Globus pallidus (tissue), 1 donor: ENCODE data around the gene ZNF668.

Source experiments
- DNase-seq: peaks from one replicate; pipeline ENCODE4 v3.0.0-alpha.2; 2015; ENCODE audit warnings: low spot score

Gene ZNF668

DNA sequence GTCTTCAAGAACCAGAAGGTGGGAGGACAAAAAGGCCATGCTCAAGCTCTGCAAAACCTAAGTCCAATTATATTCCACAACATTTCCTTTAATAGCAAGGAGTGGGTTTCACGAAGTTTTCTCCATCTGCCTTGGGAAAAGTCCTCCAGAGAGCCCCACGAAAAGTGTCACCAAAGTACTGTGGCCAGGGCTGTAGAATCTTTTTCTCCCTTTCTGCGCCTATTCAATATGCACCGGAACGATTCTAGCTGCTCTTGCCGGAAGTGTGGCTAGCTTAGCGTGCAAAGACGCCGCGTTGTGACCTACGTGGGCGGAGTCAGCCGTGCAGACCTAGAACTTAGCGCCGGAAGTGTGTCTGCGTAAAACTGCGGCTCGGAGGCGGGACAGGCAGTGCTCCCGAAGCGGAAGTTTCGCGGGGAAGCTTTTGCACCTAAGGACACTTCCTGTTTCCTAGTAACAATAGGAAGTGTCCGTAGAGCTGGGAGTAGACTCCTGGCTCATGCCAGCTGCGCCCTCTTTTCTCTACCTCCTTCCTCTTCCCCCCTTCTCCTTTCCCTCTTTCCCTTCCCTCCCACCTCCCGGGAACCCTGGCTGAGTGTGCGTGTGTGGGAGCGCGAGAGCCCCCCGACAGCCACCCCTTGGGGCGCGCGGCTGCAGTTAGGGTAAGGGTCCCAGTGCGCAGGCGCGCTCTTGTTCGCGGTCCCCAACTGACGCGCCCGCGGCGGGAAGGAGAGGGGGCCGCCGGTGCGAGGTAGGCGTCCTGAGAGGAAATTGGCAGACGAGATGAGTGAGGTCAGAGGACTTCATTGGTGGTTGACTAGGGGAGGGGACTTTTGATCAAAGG lies at the start of gene ZNF668, which contains the start of gene ZNF646:
ZNF668 (minus strand) TSS at position 271 of the 844 bp plus-strand sequence. CDS start 9,781 bp downstream, outside the sequence.
ZNF646 (plus strand) TSS at position 453 of the 844 bp plus-strand sequence. CDS start 1,903 bp downstream, outside the sequence.
- DNase-seq: peak; percentile 100

DNA sequence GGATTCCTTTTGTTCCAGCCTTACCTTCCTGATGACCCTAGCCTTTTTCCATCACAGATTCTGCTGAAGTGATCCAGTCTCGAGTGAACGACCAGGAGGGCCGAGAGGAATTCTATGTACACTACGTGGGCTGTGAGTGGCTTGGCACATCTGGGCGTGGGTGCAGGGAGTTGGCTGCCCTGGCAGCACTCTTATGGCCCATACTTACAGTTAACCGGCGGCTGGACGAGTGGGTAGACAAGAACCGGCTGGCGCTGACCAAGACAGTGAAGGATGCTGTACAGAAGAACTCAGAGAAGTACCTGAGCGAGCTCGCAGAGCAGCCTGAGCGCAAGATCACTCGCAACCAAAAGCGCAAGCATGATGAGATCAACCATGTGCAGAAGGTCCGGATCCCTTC lies 46.1 kb upstream of the ZNF668 start:
- no peak for DNase-seq

DNA sequence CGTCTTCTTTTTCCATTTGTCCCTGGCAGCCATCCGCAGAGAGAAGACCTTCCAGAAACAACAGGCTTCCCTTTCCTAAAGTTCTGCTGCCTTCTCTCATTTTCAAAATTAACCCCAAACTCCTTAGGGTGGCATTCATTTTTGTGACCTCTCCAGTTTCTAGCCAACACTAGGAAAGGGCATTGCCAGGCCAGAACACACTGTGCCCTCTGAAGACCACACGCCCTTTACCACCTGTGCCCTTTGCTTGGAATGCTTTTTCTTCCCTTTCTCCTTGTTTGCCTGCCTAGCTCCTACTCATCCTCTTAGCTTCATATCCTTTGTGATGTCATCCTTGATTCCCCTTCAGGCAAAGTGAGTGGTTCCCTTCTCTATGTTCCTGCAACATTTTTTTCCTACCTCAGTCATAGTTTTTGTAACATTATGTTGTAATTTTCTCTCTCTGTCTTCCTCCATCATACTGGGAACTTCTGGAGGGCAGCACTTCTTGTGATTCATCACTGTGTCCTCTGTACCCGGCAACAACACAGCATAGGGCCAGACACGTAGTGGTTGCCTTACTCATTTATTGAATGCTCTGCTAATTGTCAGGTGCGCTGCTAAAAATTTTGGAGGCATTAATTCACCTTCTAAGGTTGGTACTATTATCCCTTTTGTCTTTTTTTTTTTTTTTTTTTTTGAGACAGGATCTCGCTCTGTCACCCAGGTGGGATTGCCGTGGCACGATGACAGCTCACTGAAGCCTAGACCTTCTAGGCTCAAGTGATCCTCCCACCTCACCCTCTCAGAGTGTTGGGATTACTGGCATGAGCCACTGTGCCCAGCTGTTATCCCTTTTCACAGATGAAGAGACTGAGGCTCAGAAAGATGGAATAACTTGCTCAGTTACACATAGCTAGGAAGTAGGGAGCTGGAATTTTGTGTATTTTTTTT lies 44.4 kb upstream of the ZNF668 start:
- no peak for DNase-seq

DNA sequence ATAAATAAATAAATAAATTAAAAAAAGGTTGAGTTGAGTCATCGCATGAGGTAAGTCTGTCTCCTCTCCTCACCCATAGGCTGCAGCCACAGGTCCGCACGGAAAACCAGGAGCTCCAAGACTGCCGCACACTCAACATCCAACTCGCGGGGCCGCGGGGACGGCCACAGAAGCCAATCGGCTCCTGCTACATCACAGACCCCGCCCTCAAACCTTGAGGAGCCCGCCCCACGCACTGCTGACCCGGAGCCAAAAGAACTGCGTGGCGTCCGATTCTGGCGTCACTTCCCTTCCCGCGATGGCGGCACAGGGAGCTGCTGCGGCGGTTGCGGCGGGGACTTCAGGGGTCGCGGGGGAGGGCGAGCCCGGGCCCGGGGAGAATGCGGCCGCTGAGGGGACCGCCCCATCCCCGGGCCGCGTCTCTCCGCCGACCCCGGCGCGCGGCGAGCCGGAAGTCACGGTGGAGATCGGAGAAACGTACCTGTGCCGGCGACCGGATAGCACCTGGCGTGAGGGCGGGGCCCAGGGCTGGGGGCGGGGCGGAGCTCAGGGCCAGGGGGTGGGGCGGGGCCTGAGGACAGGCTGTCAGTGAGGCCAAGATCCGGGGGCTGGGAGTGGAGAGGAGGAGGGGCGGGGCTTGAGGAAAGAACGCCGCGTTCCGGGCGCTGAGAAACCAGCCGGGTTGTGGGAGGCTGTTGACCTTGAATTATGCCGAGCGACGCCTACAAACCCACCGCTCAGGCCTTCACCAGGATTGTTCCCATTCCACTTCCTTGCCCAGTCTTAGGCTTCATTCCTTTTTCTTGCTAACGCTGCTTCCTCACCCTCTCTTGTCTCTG lies 43.6 kb upstream of the ZNF668 start, which contains the start of gene KAT8:
KAT8 (plus strand) TSS at position 281 of the 839 bp plus-strand sequence; CDS start at position 299, 18 bp downstream.
- peak; percentile 97 for DNase-seq

DNA sequence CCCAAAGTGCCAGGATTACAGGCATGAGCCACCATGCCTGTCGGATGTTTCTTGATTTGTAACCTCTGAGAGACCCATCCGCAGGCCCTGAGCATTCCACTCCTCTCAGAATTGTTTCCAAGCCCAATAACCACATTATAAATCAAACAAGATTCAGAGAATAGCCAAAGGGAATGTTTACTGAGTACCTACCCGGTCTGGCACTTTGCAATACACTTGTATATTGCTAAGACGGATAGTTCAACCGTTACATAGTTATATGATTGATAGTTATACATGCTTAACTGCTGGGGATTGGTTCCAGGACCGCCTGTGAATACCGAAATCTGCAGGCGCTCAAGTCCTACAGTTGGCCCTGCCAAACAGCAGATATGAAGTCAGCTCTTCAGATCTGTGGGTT lies 40.4 kb upstream of the ZNF668 start:
- DNase-seq: no peak

DNA sequence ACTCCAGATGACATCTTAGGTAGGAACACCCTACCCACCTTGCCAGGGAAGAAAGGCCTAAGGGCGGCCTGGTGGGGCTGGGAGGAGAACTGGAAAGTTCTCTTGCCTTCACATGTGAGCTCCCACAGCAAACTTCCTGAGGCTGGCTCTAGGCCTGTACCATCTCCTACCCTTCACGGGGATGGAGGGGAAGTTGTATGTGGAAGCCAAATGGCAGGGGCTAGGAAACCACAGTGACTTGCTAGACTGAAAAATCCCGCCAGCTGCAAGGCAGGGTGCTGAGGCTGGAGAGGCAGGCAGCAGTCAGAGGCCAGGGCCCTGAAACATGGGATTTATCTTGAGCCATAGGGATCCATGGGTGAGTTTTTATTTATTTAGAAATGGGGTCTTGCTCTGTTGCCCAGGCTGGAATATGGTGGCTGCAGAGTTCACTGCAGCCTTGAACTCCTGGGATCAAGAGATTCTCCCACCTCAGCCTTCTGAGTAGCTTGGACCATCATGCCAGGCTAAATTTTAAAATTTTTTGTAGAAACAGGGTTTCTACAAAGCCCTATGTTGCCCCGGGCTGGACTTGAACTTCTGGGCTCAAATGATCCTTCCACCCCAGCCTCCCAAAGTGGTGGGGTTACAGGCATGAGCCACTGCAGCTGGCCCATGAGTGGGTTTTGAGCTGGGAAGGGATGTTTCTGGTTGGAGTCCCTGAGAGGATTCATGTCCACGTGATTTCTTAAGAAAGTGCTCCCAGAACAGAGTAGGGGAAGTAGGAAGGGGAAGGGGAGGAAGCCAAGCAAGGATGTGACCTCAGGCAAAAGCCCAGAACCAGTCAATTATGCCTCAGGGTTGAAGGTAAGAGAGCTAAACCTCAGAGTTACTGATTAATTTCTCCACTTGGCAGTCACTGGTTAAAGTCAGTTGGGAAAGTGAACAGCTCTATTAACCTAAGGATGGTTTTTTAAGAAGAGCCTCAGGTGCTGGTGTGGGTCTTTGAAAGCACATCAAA lies 39.4 kb upstream of the ZNF668 start:
- peak; percentile 46 for DNase-seq

DNA sequence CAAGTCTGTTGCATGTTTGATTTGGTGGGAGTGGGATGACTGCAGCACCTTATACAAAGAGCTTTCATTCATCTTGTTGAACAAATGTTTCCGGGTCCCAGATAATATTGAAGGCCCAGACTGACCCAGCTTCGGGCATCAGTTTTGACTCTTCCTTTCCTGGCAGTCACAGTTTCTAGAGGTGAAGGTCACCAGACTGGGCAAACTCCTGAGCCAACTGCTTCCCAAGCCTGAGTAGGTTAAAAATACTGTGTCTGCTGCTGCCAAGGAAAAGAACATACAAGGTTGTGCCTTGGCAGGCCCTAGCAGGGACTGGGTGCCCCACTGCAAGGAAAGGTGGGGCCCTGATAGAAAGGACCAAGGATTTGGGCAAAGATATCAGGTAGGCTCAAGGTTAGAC lies 38.7 kb upstream of the ZNF668 start:
- DNase-seq: no peak

DNA sequence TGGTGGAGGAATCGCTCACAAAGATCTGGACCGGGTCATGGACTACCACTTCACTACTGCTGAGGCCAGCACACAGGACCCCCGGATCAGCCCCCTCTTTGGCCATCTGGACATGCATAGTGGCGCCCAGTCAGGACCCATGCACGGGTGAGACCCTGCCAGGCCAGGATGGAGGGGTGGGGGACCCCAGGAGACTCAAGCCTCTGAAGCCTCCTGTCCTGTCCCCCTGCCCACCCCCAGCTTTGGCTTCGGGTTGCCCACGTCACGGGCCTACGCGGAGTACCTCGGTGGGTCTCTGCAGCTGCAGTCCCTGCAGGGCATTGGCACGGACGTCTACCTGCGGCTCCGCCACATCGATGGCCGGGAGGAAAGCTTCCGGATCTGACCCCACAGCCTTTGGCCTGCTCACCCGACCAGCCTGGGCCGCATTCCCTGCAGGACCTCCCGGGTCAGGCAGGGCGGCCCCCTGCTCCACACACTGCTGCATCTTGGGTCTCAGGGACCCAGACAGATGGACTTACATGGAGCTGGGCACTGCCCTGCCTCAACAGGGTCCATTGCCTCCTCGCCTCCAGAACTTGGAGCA lies 37.9 kb upstream of the ZNF668 start:
- DNase-seq: no peak

DNA sequence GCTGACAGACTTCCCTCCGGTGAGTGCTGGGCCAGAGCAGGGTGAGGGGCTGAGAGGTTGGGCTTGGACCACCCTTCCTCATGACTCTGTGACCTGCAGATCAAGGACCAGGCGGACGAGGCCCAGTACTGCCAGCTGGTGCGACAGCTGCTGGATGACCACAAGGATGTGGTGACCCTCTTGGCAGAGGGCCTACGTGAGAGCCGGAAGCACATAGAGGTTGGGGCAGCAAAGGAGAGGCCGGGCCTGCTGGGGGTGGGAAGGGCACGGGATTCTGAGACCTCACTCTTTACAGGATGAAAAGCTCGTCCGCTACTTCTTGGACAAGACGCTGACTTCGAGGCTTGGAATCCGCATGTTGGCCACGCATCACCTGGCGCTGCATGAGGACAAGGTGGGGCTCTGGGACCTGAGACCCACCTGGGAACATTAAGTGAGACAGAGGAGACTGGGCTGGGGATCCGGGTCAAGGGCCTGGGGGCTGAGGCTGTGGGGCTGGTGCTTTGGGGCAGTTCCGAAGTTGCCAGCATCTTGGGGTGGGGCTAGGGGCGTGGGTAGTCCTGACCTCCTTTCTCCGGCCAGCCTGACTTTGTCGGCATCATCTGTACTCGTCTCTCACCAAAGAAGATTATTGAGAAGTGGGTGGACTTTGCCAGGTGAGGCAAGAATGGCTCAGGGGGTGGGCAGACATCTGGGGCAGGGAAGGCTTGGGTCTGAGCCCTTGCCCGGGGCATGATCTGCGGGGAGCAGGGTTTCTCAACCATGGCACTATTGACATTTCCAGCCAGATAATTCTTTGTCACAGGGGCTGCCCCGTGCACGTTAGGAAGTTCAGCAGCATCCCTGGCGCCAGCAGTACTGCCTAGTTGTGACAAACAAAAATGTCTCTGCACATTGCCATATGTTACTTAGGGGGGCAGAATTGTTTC lies 36.3 kb upstream of the ZNF668 start:
- DNase-seq: no peak

DNA sequence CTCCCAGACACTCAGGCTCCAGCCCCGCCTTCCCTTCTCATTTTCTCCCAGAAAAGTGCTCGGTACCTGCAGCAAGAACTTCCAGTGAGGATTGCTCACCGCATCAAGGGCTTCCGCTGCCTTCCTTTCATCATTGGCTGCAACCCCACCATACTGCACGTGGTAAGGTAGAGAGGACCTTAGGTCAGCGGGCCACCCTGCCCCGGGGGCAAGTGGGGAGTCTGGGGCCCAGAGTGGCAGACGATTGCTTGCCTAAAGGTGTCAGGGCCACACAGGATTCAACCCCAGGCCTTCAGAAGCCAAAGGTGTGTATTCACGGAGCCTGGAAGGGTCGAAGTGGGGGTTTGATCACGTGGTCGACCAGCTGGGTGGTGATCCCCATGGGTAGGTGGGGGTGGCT lies 35.6 kb upstream of the ZNF668 start:
- no peak for DNase-seq

DNA sequence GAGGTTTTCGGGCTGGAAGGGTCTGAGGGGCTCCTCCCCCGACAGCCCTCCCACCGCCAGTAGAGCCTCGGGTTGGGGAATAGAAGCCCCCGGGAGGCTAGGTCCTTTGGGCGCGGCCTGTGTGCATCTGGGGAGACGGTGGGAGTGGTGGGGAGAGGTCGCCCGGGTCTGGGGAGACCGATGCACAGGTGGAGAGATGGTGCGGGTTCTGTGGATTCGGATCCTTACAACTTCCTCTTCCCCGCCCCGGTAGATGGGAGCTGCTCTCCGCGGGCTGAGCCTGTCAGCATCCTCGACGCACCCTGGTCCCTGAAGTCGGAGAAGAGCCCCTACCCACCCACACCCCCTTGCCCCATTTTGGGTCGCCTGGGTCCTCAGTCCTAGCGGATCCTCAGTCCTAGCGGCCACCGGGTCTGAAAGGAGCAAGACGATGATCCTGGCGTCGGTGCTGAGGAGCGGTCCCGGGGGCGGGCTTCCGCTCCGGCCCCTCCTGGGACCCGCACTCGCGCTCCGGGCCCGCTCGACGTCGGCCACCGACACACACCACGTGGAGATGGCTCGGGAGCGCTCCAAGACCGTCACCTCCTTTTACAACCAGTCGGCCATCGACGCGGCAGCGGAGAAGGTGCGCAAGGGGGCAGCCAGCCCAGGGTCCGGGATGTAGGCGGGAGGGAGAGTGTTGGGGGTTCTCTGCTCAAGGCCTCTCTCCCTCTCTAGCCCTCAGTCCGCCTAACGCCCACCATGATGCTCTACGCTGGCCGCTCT lies 34.9 kb upstream of the ZNF668 start:
- DNase-seq: no peak

DNA sequence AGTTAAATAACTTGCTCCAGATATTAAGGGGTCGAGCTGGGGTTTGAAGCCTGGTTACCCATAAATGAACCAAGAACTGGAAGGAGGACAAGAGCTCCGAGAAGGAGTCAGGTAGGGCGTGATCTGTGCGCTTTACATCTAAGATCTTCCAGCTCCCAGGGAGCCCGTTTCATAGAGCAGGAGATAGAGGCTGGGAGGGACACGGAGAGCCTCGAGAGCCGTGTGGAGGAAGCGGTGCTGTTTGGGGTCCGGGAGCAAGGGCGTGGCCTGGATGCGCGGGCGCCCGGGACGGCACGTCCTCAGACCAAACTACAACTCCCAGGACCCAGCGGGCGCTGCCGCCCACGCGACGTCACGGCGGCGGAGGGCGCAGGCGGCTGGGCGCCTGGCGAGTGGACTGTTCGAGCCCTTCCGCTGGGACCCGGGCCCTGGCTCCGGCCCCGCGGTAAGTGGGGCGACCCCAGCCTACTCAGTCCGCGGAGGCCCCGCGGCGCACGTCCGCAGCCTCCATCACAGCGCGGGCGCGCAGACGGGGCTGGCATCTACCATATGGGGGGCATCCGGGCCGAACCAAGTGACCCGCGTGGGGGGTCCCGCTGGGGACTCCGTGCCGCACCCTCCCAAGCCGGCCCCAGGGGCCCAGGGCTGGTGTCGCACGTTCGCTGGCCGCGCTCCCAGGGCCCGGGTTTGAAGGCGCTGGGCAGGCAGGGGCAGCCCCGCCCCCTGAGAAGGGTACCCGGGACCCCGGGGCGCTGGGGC lies 34.2 kb upstream of the ZNF668 start, which contains the start of gene BCKDK:
BCKDK (plus strand) TSS at position 352 of the 759 bp plus-strand sequence. CDS start 838 bp downstream, outside the sequence.
- peak; percentile 67 for DNase-seq

DNA sequence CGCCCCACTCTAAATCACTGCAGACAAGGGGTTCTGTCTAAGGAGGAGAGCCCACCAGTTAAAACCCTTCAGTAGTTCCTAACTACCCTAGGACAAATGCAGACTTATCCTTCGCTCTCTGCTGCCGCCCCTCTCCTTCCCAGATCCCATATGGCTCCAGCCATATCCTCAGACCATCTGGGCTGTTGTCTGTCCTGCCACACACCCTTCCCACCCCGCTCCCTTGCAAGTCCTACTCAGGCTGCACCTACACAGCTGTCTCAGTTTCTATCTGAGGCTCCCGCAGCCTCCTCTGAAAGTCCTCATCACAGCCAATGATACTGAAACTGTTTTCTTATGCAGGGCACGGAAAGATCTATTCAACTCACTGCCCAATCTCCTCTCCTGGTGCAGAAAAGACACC lies 33.4 kb upstream of the ZNF668 start:
- DNase-seq: no peak

DNA sequence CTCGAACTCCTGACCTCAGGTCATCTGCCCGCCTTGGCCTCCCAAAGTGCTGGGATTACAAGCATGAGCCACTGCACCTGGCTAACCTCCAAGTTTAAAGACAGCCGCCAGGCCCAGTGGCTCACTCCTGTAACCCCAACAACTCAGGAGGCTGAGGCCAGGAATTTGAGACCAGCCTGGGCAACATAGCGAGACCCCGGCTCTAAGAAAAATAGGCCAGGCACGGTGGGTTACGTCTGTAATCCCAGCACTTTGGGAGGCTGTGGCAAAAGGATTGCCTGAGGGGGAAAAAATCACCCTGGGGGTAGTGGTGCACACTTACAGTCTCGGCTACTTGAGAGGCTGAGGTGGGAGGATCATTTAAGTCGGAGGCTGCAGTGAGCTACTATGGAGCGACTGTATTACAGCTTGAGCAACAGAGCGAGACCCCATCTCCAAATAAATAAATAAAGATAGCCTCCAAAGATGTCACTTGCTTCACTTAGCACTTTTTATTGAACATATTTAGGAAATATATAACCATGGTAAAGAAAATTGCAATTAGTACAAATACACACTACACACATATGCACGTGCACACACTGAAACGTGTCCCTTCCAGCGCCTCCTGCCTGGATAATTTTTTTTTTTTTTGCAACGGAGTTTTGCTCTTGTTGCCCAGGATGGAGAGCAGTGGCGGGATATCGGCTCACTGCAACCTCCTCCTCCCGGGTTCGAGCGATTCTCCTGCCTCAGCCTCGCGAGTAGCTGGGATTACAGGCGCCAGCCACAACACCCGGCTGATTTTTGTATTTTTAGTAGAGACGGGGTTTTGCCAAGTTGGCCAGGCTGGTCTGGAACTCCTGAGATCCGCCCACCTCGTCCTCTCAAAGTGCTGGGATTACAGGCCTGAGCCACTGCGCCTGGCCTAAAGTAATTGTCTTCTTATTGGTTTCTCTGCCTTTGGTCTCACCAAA lies 32.7 kb upstream of the ZNF668 start:
- no peak for DNase-seq

DNA sequence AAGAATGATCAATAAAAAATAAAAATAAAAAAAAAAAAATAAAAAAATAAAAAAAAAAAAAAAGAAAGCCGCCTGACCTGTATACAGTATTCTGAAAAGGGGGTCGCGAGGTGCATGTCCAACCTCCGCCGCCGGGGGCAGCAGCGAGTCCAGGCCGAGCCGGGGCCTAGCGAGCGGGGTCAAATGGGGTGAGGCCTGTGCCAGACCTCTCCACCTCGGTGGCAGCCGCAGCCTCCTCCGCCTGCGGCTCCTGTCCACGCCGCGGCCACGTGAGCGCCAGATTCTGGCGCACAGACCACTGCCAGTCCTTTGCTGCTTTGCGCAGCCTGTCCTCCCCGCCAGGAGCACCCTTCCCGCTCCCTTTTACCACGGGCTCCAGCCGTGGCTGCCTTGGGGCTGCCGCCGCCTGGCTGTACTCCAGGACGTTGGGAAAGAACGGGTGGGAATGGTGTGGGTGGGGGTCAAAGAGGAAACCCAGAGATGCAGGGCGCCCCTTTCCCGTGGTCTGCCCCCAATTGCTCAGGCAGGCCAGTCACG lies 31.7 kb upstream of the ZNF668 start:
- DNase-seq: peak; percentile 66
